Neutrophil (primary cell): ENCODE data around the gene DOCK9.

Source experiments
- H3K27ac ChIP-seq: fragments of 200-600 bp; sonication (generic); 2 replicates; pipeline ENCODE4 v1.5.1; 2016; ENCODE audit warnings: mild to moderate bottlenecking, moderate library complexity
- H3K27me3 ChIP-seq: fragments of 200-600 bp; sonication (generic); 2 replicates; pipeline ENCODE4 v1.6.0; 2016; ENCODE audit warnings: mild to moderate bottlenecking
- H3K36me3 ChIP-seq: fragments of 200-600 bp; sonication (generic); 2 replicates; pipeline ENCODE4 v1.5.1; 2017
- H3K4me1 ChIP-seq, 2 experiments: fragments of 200-600 bp in 1 of 2; sonication (generic) in 1 of 2; 1 replicate in 1 of 2; 2 replicates in 1 of 2; pipeline versions ENCODE4 v1.5.1 to v1.6.1; 2013 to 2016; ENCODE audit warnings: low read depth in 1 of 2, low read length in 1 of 2, mild to moderate bottlenecking in 1 of 2, moderate library complexity in 1 of 2; ENCODE audit not compliant: control insufficient read depth in 1 of 2, insufficient read depth in 1 of 2
- H3K4me3 ChIP-seq, 2 experiments: fragments of 200-600 bp in 1 of 2; sonication (generic) in 1 of 2; 1 replicate in 1 of 2; 2 replicates in 1 of 2; pipeline ENCODE4 v1.5.1; 2013 to 2016; ENCODE audit warnings: low read depth in 1 of 2, low read length in 1 of 2, mild to moderate bottlenecking in 1 of 2, moderate library complexity in 1 of 2
- H3K9me3 ChIP-seq: fragments of 200-600 bp; sonication (generic); 2 replicates; pipeline ENCODE4 v1.5.1; 2016
- TF ChIP-seq, protein P1 (sequence below): fragments of 200-600 bp; sonication (generic); IDR thresholded peaks from 2 replicates; pipeline ENCODE4 v1.5.1; 2016; ENCODE audit warnings: antibody characterized with exemption

DOCK9 gene

DNA sequence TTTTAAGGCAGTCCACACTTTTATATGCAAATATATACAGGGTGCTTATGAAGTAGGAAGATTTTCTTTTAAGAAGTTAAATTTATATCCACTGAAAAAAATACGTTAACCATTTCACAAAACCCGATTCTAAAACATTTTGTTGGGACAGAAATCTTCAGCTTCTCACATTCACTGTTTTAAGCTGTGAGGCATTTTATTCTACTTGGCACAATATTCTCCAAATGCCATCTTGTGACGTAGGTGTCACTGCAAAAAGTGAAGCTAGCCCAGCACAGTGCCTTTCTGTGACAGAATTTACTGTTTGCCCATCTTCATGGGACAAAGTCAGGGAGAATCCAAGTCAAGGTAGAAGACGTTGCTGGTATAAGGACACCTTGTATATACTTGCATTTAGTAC is 130.9 kb downstream of the DOCK9 start:
- Histone ChIP-seq H3K4me1 (no peaks in the 10 kb centered on the region), H3K27ac (no peak overlapping the region), H3K9me3 (no peaks in the 10 kb centered on the region), H3K4me3 (no peak overlapping the region), H3K27me3 (peaks cover 41% of the 10 kb centered on the region), H3K36me3 (no peaks in the 10 kb centered on the region)
- TF ChIP-seq, protein P1, sequence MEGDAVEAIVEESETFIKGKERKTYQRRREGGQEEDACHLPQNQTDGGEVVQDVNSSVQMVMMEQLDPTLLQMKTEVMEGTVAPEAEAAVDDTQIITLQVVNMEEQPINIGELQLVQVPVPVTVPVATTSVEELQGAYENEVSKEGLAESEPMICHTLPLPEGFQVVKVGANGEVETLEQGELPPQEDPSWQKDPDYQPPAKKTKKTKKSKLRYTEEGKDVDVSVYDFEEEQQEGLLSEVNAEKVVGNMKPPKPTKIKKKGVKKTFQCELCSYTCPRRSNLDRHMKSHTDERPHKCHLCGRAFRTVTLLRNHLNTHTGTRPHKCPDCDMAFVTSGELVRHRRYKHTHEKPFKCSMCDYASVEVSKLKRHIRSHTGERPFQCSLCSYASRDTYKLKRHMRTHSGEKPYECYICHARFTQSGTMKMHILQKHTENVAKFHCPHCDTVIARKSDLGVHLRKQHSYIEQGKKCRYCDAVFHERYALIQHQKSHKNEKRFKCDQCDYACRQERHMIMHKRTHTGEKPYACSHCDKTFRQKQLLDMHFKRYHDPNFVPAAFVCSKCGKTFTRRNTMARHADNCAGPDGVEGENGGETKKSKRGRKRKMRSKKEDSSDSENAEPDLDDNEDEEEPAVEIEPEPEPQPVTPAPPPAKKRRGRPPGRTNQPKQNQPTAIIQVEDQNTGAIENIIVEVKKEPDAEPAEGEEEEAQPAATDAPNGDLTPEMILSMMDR = no peak

GRCh38 chr13:98846521-98846920 is 131.3 kb downstream of the DOCK9 start:
- Histone ChIP-seq H3K27ac (no peak overlapping the region), H3K36me3 (no peaks in the 10 kb centered on the region), H3K4me1 (no peaks in the 10 kb centered on the region), H3K27me3 (peaks cover 41% of the 10 kb centered on the region), H3K9me3 (no peaks in the 10 kb centered on the region), H3K4me3 (no peak overlapping the region)
- TF ChIP-seq, protein P1 = no peak

GRCh38 chr13:98845742-98846141 is 132.1 kb downstream of the DOCK9 start:
- peaks cover 46% of the 10 kb centered on the region for H3K27me3 ChIP-seq
- no peak overlapping the region for H3K4me3 ChIP-seq
- H3K4me1 ChIP-seq = no peaks in the 10 kb centered on the region
- TF ChIP-seq, protein P1 = no peak
- H3K9me3 ChIP-seq = no peaks in the 10 kb centered on the region
- H3K27ac ChIP-seq = no peak overlapping the region
- H3K36me3 ChIP-seq = no peaks in the 10 kb centered on the region

DNA sequence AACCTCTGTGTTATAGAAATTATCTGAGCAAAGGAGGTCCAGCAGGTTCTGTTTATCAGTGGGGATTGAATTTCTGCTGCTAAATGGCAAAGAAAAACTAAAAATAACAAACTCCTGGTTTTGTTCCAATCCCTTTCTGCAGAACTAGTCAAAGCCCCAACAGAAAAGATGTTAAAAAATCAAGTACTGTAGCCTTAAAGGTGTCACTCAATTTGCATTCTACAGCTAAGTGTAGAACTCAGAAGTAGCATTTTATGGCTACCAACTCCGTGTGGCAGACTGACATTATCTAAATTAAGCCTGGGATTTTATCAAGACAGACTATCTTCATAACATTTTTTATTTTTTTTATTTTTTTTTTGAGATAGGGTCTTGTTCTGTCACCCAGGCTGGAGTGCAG is 133.8 kb downstream of the DOCK9 start:
- no peaks in the 10 kb centered on the region for H3K9me3 ChIP-seq
- no peak overlapping the region for H3K4me3 ChIP-seq
- H3K4me1 ChIP-seq = no peaks in the 10 kb centered on the region
- peaks cover 63% of the 10 kb centered on the region for H3K27me3 ChIP-seq
- H3K27ac ChIP-seq = no peak overlapping the region
- H3K36me3 ChIP-seq = no peaks in the 10 kb centered on the region
- TF ChIP-seq, protein P1 = no peak

- TF ChIP-seq, protein P1 = no peak
- Histone ChIP-seq H3K27me3 (peaks cover 68% of the 10 kb centered on the region), H3K36me3 (no peaks in the 10 kb centered on the region), H3K27ac (no peak overlapping the region), H3K4me1 (no peaks in the 10 kb centered on the region), H3K9me3 (no peaks in the 10 kb centered on the region), H3K4me3 (no peak overlapping the region)
Observed at GRCh38 chr13:98843482-98843877, 134.4 kb downstream of the DOCK9 start.

GRCh38 chr13:98842858-98843481 is 134.9 kb downstream of the DOCK9 start:
- H3K4me3 ChIP-seq = no peak overlapping the region
- peaks cover 73% of the 10 kb centered on the region for H3K27me3 ChIP-seq
- H3K9me3 ChIP-seq = no peaks in the 10 kb centered on the region
- no peaks in the 10 kb centered on the region for H3K36me3 ChIP-seq
- no peaks in the 10 kb centered on the region for H3K4me1 ChIP-seq
- TF ChIP-seq, protein P1 = peak; percentile 39
- no peak overlapping the region for H3K27ac ChIP-seq
